Activated T-helper 1 cell treated with anti-CD3 and anti-CD28 coated beads, Interleukin-2, amount 50 U/mL, for 16 hours (primary cell): Measurements from ENCODE around the gene SERPINF2.
"Not testable (repeated sequence)": the region's sequence is repeated elsewhere in the genome, so short reads cannot be mapped to it uniquely, and the experiment has no call there.

Experiments used
- DNase-seq, 2 donors: peaks; one replicate each; pipeline ENCODE4 v3.0.0-alpha.2; 2020; ENCODE audit warnings: low read depth in 1 of 2, low spot score in 1 of 2

Gene SERPINF2

GRCh38 chr17:1735418-1735817, 7.3 kb upstream of the SERPINF2 start:
- DNase-seq = no peak

- no peak for DNase-seq
Observed at GRCh38 chr17:1735834-1736347, 6.8 kb upstream of the SERPINF2 start.

- no peak for DNase-seq
Observed at GRCh38 chr17:1736348-1737281, 6.1 kb upstream of the SERPINF2 start.

- DNase-seq = no peak
Observed at GRCh38 chr17:1737531-1738291, 5.0 kb upstream of the SERPINF2 start.

GRCh38 chr17:1741899-1742298, 772 bp upstream of the SERPINF2 start:
- DNase-seq = not testable (repeated sequence)

GRCh38 chr17:1743088-1743439, 393 bp downstream of the SERPINF2 start:
- DNase-seq = no peak

- no peak for DNase-seq
Observed at GRCh38 chr17:1744551-1745512, 2.2 kb downstream of the SERPINF2 start.

GRCh38 chr17:1745513-1746020, 2.9 kb downstream of the SERPINF2 start:
- DNase-seq = no peak

GRCh38 chr17:1746975-1747543, 4.4 kb downstream of the SERPINF2 start:
- DNase-seq = no peak

GRCh38 chr17:1750628-1751027, 8.0 kb downstream of the SERPINF2 start:
- DNase-seq = no peak

GRCh38 chr17:1752425-1753262, 10.0 kb downstream of the SERPINF2 start:
- DNase-seq = no peak

GRCh38 chr17:1753767-1754429, 11.2 kb downstream of the SERPINF2 start:
- DNase-seq = no peak

- no peak for DNase-seq
Observed at GRCh38 chr17:1754430-1755112, 11.9 kb downstream of the SERPINF2 start.

- DNase-seq = no peak
Observed at GRCh38 chr17:1755252-1755826, 12.7 kb downstream of the SERPINF2 start.

GRCh38 chr17:1755827-1756262, 13.2 kb downstream of the SERPINF2 start:
- no peak for DNase-seq

- no peak for DNase-seq
Observed at GRCh38 chr17:1758807-1759206, 16.1 kb downstream of the SERPINF2 start.

- DNase-seq = no peak
Observed at GRCh38 chr17:1759529-1759928, 16.9 kb downstream of the SERPINF2 start.
